ENCODE measurements around the gene SCLY. TPM values are rescaled to one million over a fixed set of nuclear protein-coding genes. Genes with fewer than 3 reads are reported as not detected.

The SCLY gene
- polyA plus RNA-seq, 3 donors: 9.5 to 10.6 (median 10.3) TPM

DNA sequence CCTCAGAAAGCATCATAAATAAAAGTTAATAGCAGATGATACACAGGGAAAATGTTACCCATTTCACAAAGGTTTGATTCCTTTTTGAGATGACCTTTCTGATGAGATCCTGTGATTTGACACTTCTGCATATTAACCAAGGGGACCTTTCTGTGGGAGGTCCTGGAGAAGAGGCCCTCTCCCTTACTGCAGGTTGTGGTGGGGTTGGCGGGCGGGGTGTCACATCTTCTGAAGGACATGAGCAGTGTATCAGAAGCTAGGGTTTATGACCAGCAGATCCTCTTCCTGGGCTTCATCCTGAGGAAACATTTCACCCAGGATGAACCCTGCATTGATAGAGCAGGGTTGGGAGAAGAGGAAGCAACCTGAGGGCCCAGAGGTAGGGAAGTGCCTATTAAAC, 37.2 kb upstream of the SCLY start:
- Histone ChIP-seq H3K79me2 (ENCODE audit: insufficient read depth, low read length) (no peaks in the 10 kb centered on the region), H3K9ac (ENCODE audit: insufficient read depth, low read length, poor library complexity, severe bottlenecking) (no peak overlapping the region), H2AFZ (ENCODE audit: insufficient read depth, low read depth, low read length, poor library complexity, severe bottlenecking) (no peak overlapping the region), H3K27ac (ENCODE audit: low read depth in 1 of 2, low read length in 2 of 2) (no peak overlapping the region), H3K36me3 (replicated peaks in 1 of 2; ENCODE audit: control insufficient read depth in 1 of 2, insufficient read depth in 2 of 2, low read length in 2 of 2) (peaks cover 47 to 85% of the 10 kb centered on the region in 2 donors), H3K4me2 (replicated peaks; ENCODE audit: extremely low read depth, low read length, poor library complexity, severe bottlenecking) (no peak overlapping the region), H3K27me3 (ENCODE audit: control insufficient read depth in 2 of 2, insufficient read depth in 2 of 2, low read length in 2 of 2) (no peaks in the 10 kb centered on the region), H3K4me3 (replicated peaks in 1 of 3; ENCODE audit: low read depth in 2 of 3, low read length in 3 of 3) (no peak overlapping the region), H3K4me1 (ENCODE audit: control insufficient read depth in 1 of 2, insufficient read depth in 2 of 2, low read length in 2 of 2) (peaks cover 3 to 12% of the 10 kb centered on the region in 2 donors), H4K20me1 (ENCODE audit: insufficient read depth, low read length) (peaks cover 58% of the 10 kb centered on the region), H3K9me3 (replicated peaks in 1 of 2; ENCODE audit: control insufficient read depth in 1 of 2, insufficient read depth in 1 of 2, low read length in 2 of 2) (no peaks in the 10 kb centered on the region)
- H3K27me3 Mint-ChIP-seq (ENCODE audit: low read depth in 3 of 3): peaks cover 0 to 3% (median 0%) of the 10 kb centered on the region in 3 donors
- peaks cover 14% of the 10 kb centered on the region for H3K4me1 Mint-ChIP-seq
- WGBS (ENCODE audit: insufficient coverage): no CpG with 5 or more reads among the region's 2 CpGs
- peak overlapping the region in 1 of 7 donors; percentile 37 for H3K27ac Mint-ChIP-seq
- no peaks in the 10 kb centered on the region for H3K9me3 Mint-ChIP-seq
- no peak overlapping the region for H3K4me3 Mint-ChIP-seq
- DNase-seq: no peak
- peaks cover 76 to 77% of the 10 kb centered on the region in 2 donors for H3K36me3 Mint-ChIP-seq
- intact Hi-C loops (cut with micrococcal nuclease): no loop called here
- TF ChIP-seq, protein P1, sequence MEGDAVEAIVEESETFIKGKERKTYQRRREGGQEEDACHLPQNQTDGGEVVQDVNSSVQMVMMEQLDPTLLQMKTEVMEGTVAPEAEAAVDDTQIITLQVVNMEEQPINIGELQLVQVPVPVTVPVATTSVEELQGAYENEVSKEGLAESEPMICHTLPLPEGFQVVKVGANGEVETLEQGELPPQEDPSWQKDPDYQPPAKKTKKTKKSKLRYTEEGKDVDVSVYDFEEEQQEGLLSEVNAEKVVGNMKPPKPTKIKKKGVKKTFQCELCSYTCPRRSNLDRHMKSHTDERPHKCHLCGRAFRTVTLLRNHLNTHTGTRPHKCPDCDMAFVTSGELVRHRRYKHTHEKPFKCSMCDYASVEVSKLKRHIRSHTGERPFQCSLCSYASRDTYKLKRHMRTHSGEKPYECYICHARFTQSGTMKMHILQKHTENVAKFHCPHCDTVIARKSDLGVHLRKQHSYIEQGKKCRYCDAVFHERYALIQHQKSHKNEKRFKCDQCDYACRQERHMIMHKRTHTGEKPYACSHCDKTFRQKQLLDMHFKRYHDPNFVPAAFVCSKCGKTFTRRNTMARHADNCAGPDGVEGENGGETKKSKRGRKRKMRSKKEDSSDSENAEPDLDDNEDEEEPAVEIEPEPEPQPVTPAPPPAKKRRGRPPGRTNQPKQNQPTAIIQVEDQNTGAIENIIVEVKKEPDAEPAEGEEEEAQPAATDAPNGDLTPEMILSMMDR (IDR thresholded peaks at IDR 0.05): no peak

DNA sequence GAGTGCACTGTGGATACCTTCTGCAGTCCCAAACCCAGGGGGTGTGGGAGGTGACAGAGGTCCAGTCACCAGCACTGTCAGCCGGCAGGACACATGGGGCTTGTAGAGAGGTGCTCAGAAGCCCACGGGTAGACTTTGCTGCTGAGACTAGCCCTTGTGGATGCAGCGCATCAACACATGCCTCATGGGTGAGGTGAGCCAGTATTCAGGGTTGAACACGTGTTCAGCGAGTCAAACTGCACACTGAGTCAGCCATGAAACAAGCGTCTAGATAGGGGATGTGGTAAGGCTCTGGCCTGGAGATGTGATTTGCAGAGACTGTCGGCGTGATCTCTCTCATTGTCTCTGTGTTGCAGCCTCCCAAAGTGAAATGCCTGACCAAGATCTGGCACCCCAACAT, 35.8 kb upstream of the SCLY start:
- H3K79me2 ChIP-seq (ENCODE audit: insufficient read depth, low read length): no peaks in the 10 kb centered on the region
- H3K27ac Mint-ChIP-seq: no peak overlapping the region
- 96% methylated on average over 4 of the region's 8 CpGs for WGBS (ENCODE audit: insufficient coverage)
- H3K4me2 ChIP-seq (replicated peaks; ENCODE audit: extremely low read depth, low read length, poor library complexity, severe bottlenecking): no peak overlapping the region
- H2AFZ ChIP-seq (ENCODE audit: insufficient read depth, low read depth, low read length, poor library complexity, severe bottlenecking): no peak overlapping the region
- H3K4me1 Mint-ChIP-seq: peaks cover 14% of the 10 kb centered on the region
- no peak overlapping the region for H3K4me3 ChIP-seq (replicated peaks in 1 of 3; ENCODE audit: low read depth in 2 of 3, low read length in 3 of 3)
- peaks cover 53% of the 10 kb centered on the region for H4K20me1 ChIP-seq (ENCODE audit: insufficient read depth, low read length)
- no peaks in the 10 kb centered on the region for H3K27me3 ChIP-seq (ENCODE audit: control insufficient read depth in 2 of 2, insufficient read depth in 2 of 2, low read length in 2 of 2)
- H3K9me3 ChIP-seq (replicated peaks in 1 of 2; ENCODE audit: control insufficient read depth in 1 of 2, insufficient read depth in 1 of 2, low read length in 2 of 2): no peaks in the 10 kb centered on the region
- H3K36me3 Mint-ChIP-seq: peaks cover 72 to 73% of the 10 kb centered on the region in 2 donors
- H3K9ac ChIP-seq (ENCODE audit: insufficient read depth, low read length, poor library complexity, severe bottlenecking): no peak overlapping the region
- TF ChIP-seq, protein P1 (IDR thresholded peaks at IDR 0.05): no peak
- intact Hi-C loops (cut with micrococcal nuclease): no loop called here
- H3K27ac ChIP-seq (ENCODE audit: low read depth in 1 of 2, low read length in 2 of 2): no peak overlapping the region
- H3K4me3 Mint-ChIP-seq: no peak overlapping the region
- H3K27me3 Mint-ChIP-seq (ENCODE audit: low read depth in 3 of 3): no peaks in the 10 kb centered on the region
- peaks cover 3 to 12% of the 10 kb centered on the region in 2 donors for H3K4me1 ChIP-seq (ENCODE audit: control insufficient read depth in 1 of 2, insufficient read depth in 2 of 2, low read length in 2 of 2)
- peaks cover 44 to 79% of the 10 kb centered on the region in 2 donors for H3K36me3 ChIP-seq (replicated peaks in 1 of 2; ENCODE audit: control insufficient read depth in 1 of 2, insufficient read depth in 2 of 2, low read length in 2 of 2)
- no peak for DNase-seq
- H3K9me3 Mint-ChIP-seq: no peaks in the 10 kb centered on the region
